Measurements from ENCODE around the gene WDPCP. TPM values are rescaled to one million over a fixed set of nuclear protein-coding genes. Genes with fewer than 3 reads are reported as not detected.
"Not testable (repeated sequence)": the region's sequence is repeated elsewhere in the genome, so short reads cannot be mapped to it uniquely, and the experiment has no call there.

WDPCP gene
- total RNA-seq, 1 experiment from 2014 or later: 7.4 TPM

- POLR2A ChIA-PET: no interaction called here
- no peak for TF ChIP-seq REST (IDR thresholded peaks at IDR 0.05; ENCODE audit: insufficient read depth in 1 of 2, low read depth in 2 of 2, low read length in 1 of 2)
- no peak for TF ChIP-seq TCF7L2 (IDR thresholded peaks at IDR 0.05; ENCODE audit: low read depth, low read length)
- no peak for TF ChIP-seq POLR2AphosphoS5 (IDR thresholded peaks at IDR 0.05; ENCODE audit: low read depth, low read length)
- TF ChIP-seq SIN3A (IDR thresholded peaks at IDR 0.05; ENCODE audit: borderline replicate concordance, insufficient read depth, low read depth, low read length): no peak
- Histone ChIP-seq H3K27me3 (ENCODE audit: control insufficient read depth, insufficient read depth, low read length) (no peaks in the 10 kb centered on the region), H3K9me3 (ENCODE audit: control insufficient read depth, insufficient read depth, low read depth, low read length) (no peaks in the 10 kb centered on the region), H3K4me1 (ENCODE audit: control insufficient read depth, insufficient read depth, low read length) (no peaks in the 10 kb centered on the region), H3K4me3 (ENCODE audit: low read depth in 2 of 2, low read length in 2 of 2) (no peak overlapping the region), H3K27ac (ENCODE audit: low read length) (no peak overlapping the region), H3K36me3 (ENCODE audit: control insufficient read depth, insufficient read depth, low read length) (no peaks in the 10 kb centered on the region)
- intact Hi-C loops (cut with micrococcal nuclease; ENCODE audit: unreplicated experiment): loop anchor here (2.0 kb wide), 1 partner anchor 31 kb away; no protein-coding TSS in a partner anchor
- CTCF ChIA-PET: no interaction called here
- BruUV-seq (replicated peaks): no TSS peak
- ATAC-seq: no peak
- in situ Hi-C loops (cut with HindIII; ENCODE audit: low pct_unique_long_range_greater_than_20kb, low sequenced_read_pairs): no loop called here
- no peak for DNase-seq (ENCODE audit: low read depth, low spot score)
These were observed 39.6 kb upstream of the WDPCP start for GRCh38 chr2:63627866-63628265.

GRCh38 chr2:63623763-63624162 is 35.5 kb upstream of the WDPCP start:
- BruUV-seq (replicated peaks); POLR2A ChIA-PET; DNase-seq (ENCODE audit: low read depth, low spot score); H3K4me1 ChIP-seq (ENCODE audit: control insufficient read depth, insufficient read depth, low read length); ATAC-seq; intact Hi-C loops (cut with micrococcal nuclease; ENCODE audit: unreplicated experiment); H3K36me3 ChIP-seq (ENCODE audit: control insufficient read depth, insufficient read depth, low read length); in situ Hi-C loops (cut with HindIII; ENCODE audit: low pct_unique_long_range_greater_than_20kb, low sequenced_read_pairs); CTCF ChIA-PET; H3K9me3 ChIP-seq (ENCODE audit: control insufficient read depth, insufficient read depth, low read depth, low read length); H3K4me3 ChIP-seq (ENCODE audit: low read depth in 2 of 2, low read length in 2 of 2); H3K27me3 ChIP-seq (ENCODE audit: control insufficient read depth, insufficient read depth, low read length); H3K27ac ChIP-seq (ENCODE audit: low read length): not testable (repeated sequence)

GRCh38 chr2:63622751-63623150 is 34.5 kb upstream of the WDPCP start:
- Histone ChIP-seq H3K4me3 (ENCODE audit: low read depth in 2 of 2, low read length in 2 of 2) (no peak overlapping the region), H3K27ac (ENCODE audit: low read length) (no peak overlapping the region), H3K4me1 (ENCODE audit: control insufficient read depth, insufficient read depth, low read length) (no peaks in the 10 kb centered on the region), H3K36me3 (ENCODE audit: control insufficient read depth, insufficient read depth, low read length) (no peaks in the 10 kb centered on the region), H3K27me3 (ENCODE audit: control insufficient read depth, insufficient read depth, low read length) (peaks cover 4% of the 10 kb centered on the region; the same call in 1 of the 2 replicates), H3K9me3 (ENCODE audit: control insufficient read depth, insufficient read depth, low read depth, low read length) (no peaks in the 10 kb centered on the region)
- DNase-seq (ENCODE audit: low read depth, low spot score): no peak
- intact Hi-C loops (cut with micrococcal nuclease; ENCODE audit: unreplicated experiment): no loop called here
- CTCF ChIA-PET: no interaction called here
- TF ChIP-seq CTCF (IDR thresholded peaks at IDR 0.05): no peak
- no peak for TF ChIP-seq REST (IDR thresholded peaks at IDR 0.05; ENCODE audit: insufficient read depth in 1 of 2, low read depth in 2 of 2, low read length in 1 of 2)
- no peak for TF ChIP-seq TCF7L2 (IDR thresholded peaks at IDR 0.05; ENCODE audit: low read depth, low read length)
- no peak for TF ChIP-seq SIN3A (IDR thresholded peaks at IDR 0.05; ENCODE audit: borderline replicate concordance, insufficient read depth, low read depth, low read length)
- TF ChIP-seq POLR2AphosphoS5 (IDR thresholded peaks at IDR 0.05; ENCODE audit: low read depth, low read length): no peak
- in situ Hi-C loops (cut with HindIII; ENCODE audit: low pct_unique_long_range_greater_than_20kb, low sequenced_read_pairs): no loop called here
- ATAC-seq: no peak
- POLR2A ChIA-PET: no interaction called here
- no TSS peak for BruUV-seq (replicated peaks)
